Kidney glomerular epithelial cell (primary cell): ENCODE measurements around the gene TNFAIP1.
A peak's percentile ranks its signal among the peaks of the same experiment; 100 is the strongest.

Experiments
- DNase-seq: peaks from one replicate; lab custom pipeline; 2025; lab: John Stamatoyannopoulos, UW

Gene TNFAIP1

DNA sequence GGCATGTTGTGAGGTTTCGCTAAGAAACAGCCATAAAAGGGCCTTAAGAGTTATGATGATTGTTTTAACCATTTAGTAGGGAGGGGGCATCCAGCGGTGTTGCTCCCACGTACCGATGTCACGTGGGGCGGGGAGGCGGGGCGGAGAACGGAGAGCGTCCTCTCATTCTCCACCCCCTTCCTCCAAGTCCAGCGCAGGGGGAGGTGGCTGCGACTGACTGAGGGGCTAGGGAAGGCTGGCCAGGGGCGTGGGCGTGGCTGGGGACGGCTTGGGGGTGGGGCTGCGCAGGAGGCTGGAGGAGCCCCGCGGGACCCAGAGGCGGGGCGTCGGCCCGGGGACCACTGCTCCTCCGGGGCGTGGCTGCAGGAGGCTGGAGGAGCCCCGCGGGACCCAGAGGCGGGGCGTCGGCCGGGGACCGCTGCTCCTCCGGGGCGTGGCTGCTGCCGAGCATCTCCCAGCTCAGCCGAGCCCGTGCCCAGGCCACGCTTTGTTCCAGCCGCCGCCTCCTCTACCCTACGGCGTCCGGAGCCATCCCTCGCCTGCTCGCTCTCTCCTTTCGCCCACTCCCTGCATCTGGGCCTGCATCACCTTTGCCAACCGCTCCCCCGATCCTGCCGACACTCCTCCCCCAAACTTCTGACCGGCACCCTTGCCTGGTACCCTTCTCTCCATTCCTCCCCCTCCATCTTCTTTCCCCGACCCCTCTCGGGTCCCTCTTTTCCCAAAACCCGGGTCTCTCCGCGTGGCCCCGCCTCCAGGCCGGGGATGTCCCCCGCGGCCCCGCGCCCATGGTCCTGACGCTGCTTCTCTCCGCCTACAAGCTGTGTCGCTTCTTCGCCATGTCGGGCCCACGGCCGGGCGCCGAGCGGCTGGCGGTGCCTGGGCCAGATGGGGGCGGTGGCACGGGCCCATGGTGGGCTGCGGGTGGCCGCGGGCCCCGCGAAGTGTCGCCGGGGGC, 36.0 kb downstream of the TNFAIP1 start, which contains the start of gene SARM1:
Gene SARM1, plus strand, starts transcription at position 450 of the 958 bp plus-strand sequence. Its CDS starts 339 bp downstream, at position 789.
- DNase-seq, result peak; percentile 37

DNA sequence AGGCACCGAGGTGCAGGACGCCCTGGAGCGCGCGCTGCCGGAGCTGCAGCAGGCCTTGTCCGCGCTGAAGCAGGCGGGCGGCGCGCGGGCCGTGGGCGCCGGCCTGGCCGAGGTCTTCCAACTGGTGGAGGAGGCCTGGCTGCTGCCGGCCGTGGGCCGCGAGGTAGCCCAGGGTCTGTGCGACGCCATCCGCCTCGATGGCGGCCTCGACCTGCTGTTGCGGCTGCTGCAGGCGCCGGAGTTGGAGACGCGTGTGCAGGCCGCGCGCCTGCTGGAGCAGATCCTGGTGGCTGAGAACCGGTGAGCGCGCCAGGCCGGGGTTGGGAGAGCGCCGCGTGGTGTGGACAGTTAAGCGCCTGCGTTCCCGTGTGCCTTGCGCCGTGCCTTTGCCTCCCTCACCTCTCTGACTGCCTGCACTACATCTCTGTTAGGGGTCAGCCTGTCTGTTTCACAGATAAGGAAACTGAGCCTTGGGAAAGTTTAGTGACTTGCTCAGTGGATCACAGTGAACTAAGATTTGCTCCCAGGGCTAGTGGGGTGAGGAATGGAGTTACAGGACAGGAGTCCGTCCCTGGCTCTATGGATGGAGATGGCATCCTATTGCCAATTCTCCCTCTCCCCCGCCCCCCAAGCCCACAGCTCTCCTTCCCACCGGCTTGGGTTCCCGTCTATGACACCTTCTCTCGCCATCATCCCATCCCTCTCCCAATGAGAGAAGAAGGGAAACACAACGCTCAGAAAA, 36.8 kb downstream of the TNFAIP1 start:
- no peak for DNase-seq

DNA sequence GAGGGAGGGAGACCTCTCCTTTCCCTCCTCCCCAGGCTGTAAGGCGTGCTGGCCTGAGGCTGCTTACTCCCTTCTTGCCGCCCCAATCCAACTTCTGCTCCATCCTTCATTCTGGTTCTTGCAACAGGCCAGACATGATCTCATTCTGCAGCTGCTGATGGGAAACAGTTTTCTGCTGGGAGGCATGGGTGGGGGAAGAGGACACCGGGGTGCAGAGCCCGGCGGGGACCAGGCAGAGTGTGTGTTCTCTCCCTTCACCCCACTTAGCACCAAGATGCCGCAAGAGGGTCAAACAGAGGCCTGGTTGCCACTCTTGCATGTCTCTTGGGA, 37.3 kb downstream of the TNFAIP1 start:
- DNase-seq, result no peak

DNA sequence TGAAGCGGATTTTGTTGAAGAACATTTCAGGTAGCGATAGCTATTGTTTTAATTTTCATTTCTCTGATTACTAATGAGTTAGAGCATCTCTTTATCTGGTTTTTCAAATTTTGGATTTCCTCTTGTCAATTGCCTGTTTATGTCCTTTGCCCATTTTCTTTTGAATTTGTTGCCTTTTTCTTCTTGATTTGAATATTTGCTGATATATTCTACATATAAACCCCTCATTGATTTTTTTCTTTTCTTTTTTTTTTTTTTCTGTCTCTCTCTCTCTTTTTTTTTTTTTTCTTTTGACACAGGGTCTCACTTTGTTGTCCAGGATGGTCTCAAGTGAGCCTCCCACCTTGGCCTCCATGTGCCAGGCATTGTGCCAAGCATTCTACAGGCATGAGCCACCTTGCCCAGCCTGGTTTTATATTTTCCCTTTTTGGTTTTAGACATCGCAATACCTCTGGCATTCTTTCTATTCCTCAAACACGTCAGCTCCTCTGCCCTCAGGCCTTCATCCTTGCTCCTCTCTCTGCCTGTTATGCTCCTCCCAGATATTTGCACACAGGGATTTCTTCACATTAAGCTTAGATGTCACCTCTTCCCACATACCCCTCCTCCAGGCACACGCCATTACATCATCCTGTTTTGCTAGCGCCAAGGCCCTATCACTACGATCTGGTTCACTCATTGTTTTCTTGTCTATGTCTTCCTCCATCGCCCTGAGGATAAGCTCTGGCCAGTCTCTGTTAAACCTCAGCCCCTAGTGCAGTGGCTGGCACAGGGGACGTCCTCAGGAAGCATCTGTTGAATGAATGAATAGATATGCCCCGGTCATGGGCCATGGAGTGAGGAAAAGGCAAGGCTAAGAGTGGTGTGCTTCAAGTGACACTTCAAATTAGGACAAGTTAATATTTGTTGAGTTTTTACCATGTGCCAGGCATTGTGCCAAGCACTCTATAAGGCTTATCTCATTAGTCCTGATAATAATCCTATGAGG, 44.5 kb downstream of the TNFAIP1 start:
- DNase-seq, result no peak

DNA sequence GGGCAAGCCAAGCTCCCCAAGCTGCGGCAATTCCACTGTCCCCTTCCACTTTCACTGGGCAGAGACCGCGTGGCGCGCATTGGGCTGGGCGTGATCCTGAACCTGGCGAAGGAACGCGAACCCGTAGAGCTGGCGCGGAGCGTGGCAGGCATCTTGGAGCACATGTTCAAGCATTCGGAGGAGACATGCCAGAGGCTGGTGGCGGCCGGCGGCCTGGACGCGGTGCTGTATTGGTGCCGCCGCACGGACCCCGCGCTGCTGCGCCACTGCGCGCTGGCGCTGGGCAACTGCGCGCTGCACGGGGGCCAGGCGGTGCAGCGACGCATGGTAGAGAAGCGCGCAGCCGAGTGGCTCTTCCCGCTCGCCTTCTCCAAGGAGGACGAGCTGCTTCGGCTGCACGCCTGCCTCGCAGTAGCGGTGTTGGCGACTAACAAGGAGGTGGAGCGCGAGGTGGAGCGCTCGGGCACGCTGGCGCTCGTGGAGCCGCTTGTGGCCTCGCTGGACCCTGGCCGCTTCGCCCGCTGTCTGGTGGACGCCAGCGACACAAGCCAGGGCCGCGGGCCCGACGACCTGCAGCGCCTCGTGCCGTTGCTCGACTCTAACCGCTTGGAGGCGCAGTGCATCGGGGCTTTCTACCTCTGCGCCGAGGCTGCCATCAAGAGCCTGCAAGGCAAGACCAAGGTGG, 45.7 kb downstream of the TNFAIP1 start:
- no peak for DNase-seq

DNA sequence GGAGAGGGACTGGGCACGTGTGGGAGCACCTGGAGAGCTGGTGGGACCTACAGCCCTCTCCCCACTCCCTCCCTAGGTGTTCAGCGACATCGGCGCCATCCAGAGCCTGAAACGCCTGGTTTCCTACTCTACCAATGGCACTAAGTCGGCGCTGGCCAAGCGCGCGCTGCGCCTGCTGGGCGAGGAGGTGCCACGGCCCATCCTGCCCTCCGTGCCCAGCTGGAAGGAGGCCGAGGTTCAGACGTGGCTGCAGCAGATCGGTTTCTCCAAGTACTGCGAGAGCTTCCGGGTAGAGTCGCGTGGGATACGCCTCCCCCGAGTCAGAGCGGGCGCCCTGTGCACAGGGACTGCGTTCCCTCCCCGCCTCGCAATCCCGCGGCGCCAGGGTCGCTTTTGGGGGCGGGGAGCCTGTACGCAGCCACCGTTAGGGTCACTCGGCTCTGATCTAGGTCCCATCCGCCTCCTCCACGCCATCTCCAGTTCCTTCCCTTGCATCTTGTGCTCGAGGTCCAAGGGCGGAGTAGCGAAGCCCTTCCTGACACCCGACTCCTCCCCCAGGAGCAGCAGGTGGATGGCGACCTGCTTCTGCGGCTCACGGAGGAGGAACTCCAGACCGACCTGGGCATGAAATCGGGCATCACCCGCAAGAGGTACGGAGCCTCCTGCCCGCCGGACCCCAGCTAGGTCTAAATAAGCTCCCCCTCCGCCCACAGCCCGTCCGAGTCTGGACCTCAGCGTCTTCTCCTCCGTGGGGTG, 48.9 kb downstream of the TNFAIP1 start:
- peak; percentile 37 for DNase-seq

DNA sequence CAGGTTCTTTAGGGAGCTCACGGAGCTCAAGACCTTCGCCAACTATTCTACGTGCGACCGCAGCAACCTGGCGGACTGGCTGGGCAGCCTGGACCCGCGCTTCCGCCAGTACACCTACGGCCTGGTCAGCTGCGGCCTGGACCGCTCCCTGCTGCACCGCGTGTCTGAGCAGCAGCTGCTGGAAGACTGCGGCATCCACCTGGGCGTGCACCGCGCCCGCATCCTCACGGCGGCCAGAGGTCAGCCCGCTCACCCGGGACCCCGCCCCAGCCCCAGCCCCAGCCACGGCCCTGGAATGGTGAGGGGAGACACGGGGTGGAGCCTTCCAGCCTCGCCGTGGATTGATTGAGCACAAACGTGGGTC, 49.5 kb downstream of the TNFAIP1 start:
- DNase-seq, result no peak

DNA sequence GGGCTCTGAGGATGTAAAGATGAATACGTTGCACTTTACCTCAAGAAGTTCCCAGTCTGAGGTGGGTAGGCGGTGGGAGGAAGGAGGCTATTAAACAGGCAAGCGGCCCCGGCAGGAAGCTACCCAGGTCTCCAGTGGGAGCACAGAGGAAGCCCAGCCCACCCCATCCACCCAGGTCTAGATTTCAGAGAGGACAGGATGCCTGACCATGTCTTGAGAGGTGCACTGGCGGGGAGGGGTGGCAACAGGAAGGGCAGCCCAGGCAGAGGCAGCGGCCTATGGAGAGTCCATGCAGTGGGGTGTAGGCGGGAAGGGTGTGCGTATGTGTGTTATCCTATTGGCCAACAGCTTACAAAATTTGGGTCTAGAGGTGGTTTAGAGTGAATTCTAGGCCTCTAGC, 49.8 kb downstream of the TNFAIP1 start:
- DNase-seq, result no peak

DNA sequence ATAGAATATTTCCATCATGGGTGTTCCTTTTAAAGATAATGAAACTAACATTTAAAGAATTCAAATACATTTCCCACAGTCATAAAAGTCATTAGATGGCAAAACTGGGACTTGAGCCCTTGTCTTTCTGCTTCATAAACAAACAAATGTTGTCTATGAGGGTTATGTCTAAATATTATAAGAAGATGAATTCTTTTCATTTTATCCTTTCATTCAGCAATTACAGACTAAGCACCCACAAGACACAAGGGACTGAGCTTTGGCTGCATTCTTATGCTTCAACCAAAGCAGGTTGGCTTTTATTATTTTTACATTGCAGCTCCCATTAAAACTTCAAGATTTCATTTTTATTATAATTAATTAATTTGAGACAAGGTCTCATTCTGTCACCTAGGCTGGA, 50.8 kb downstream of the TNFAIP1 start:
- no peak for DNase-seq

DNA sequence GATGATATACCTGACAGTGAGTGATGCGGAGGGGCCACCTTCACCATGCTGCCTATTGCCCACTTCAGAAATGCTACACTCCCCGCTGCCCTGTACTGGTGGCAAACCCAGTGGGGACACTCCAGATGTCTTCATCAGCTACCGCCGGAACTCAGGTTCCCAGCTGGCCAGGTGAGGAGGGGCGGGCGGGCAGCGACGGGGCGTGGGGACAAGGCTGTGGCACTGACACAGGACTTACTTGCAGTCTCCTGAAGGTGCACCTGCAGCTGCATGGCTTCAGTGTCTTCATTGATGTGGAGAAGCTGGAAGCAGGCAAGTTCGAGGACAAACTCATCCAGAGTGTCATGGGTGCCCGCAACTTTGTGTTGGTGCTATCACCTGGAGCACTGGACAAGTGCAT, 52.5 kb downstream of the TNFAIP1 start:
- DNase-seq, result no peak

DNA sequence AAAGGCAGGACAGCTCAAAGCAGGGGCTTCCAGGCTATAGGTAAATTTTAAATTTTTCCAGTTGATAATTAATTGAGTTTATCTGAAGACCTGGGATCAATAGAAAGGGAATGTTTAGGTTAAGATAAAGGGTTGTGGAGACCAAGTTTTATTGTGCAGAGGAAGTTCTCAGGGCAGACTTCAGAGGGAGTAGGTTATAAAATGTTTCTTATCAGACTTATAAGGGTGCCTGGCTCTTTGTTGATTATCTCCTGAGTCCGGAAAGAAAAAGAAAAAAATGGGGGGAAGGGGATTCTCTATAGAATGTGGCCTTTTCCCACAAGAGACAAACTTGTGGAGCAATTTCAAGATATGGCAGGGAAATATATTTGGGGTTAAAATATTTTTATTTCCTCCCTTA, 54.6 kb downstream of the TNFAIP1 start:
- DNase-seq, result no peak

DNA sequence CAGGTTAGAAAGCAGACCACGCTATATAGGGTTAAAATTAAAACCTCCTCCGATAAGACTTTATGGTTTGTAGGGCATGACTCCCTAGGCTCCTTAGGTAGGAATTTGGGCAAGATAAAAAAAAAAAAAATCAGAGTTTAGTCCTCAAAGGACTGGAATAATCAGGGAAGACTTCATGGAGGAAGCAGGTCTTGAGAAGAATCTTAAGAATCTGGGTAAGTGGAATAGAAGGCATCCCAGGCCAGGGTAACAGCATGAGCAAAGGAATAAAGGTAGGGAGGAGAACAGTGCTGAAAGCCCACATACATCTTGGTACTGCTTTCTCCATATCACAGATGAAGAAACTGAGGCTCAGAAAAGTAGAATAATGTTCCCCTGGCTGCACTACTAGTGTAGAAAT, 55.0 kb downstream of the TNFAIP1 start:
- DNase-seq, result no peak

DNA sequence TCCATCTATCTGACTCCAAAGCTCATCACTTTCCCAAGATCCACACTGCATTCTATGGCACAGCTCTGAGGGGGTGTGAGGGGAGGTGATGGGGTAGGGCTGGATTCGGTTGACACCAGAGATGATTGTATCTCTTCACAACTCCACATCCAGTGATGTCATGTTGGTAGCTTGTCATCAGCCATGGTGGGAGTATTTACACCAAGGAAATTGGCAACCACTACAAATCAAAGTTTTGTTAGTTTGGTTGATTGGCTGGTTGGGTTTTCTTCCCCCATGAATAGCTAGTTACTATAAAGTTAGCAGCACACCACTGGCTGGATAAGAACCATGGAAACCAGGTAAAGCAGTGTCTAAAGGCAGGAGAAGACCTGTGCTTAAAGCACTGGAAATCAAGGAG, 55.4 kb downstream of the TNFAIP1 start:
- no peak for DNase-seq

DNA sequence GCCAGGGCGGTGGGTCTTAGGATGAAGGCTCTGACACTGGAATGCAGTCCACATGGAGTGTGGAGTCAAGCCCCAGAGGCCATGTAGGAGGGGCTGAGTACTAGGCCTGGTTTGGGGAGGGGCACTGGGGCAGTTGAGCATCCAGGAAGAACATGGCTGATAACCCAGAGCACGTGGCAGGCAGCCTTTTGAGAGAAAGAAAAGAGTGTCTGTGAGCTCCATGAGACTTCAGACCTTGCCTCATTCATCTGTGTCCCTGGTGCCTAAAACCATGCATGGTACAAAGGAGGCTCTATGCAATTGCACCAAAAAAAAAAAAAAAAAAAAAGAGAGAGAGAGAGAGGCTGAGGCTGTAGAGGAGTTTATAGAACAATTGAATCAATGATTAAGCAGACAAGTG, 55.8 kb downstream of the TNFAIP1 start:
- DNase-seq, result no peak

DNA sequence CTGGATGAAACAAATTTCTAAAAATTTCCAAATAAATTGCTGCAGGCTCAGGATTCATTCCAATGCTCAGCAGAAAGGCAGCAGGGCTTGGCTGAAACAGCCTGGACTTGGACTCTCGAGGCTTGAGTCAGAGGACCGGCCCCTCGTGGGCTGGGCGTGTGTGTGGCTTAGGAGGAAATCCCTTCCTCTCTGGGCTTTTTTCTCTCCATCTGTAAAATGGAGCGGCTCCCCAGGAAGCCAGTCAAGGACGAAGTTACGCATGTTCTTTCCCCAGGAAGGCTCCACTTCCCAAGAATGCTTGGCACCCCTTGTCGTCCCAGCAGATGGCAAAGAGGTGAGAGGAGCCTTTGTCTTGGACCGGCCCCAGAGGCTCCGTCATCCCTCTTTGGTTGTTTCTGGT, 56.9 kb downstream of the TNFAIP1 start:
- DNase-seq, result no peak

DNA sequence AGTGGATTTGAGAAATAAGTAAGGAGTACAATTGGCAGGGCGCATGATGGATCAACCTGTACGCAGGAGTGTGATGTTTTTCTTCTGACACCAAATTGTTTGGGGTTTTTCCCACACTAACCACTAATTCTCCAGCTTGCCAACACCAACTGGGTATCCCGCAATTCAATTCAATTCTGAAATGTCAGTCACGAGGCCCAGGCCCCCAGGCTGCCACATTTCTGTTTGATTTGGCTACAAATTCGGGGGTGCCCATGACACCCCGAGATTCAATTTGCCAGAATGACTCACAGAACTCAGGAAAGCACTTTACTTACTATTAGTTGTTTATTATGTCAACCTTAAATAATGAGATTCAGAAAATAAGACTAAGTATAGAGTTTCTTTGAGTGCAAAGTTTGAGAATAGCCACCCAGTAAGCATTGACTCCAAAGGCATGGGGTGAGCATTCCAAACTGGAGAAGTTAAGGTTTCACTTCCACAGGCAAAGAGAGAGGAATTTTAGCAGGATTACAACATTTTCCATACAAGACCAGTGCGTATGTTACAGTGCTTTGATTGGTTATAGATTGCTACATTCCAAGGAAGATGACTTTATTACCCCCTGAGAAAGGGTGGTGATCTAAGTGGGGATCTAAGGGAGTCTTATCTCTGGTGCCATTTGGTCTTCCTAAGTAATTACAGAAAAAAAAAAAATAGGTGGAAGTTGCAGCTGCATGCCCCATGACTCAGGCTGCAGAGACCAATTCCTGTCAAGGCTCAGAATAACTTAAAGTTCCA, 59.0 kb downstream of the TNFAIP1 start:
- DNase-seq, result no peak

DNA sequence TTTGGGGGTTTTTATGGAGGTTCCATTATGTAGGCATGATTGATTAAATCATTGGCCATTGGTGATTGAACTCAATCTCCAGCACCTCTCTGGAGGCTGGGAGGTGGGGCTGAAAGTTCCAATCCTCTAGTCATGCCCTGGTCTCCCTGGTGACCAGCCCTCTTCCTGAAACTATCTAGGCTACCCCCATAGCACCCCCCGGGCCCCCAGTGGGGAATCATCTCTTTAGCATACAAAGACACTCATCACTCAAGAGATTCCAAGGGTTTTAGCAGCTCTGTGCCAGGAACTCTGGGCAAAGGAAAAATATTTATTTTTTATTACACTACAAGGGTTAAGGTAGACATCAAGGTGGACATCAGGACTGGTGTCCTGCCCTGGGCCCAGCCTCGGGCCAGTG, 59.9 kb downstream of the TNFAIP1 start:
- no peak for DNase-seq

DNA sequence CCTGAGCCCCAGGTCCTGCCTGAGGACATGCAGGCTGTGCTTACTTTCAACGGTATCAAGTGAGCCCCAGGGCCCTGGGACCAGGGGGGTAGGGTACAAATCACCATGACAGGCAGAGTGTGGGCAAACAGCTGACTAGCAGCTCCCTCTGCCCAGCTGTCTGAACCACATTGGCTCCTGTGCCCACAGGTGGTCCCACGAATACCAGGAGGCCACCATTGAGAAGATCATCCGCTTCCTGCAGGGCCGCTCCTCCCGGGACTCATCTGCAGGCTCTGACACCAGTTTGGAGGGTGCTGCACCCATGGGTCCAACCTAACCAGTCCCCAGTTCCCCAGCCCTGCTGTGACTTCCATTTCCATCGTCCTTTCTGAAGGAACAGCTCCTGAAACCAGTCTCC, 60.4 kb downstream of the TNFAIP1 start:
- no peak for DNase-seq
